22Rv1 (cell line): ENCODE measurements around the gene NCOR1.

Source experiments
- CTCF ChIP-seq: fragments of 450-650 bp; IDR thresholded peaks from 2 replicates; pipeline ENCODE4 v1.5.1; 2017; ENCODE audit warnings: mild to moderate bottlenecking
- ZFX ChIP-seq: fragments of 450-650 bp; IDR thresholded peaks from 2 replicates; pipeline ENCODE4 v1.6.1; 2017; ENCODE audit warnings: antibody characterized with exemption, borderline replicate concordance

GRCh38 chr17:16187642-16188041, 27.7 kb downstream of the NCOR1 start:
- no peak for TF ChIP-seq CTCF
- TF ChIP-seq ZFX = no peak
